Omental fat pad (tissue), 4 donors: ENCODE results near the gene MED9. TPM values are rescaled to one million over a fixed set of nuclear protein-coding genes. Genes with fewer than 3 reads are reported as not detected.
"Not testable (repeated sequence)": the region's sequence is repeated elsewhere in the genome, so short reads cannot be mapped to it uniquely, and the experiment has no call there.

Source experiments
- ATAC-seq: fragments of 150-250 bp; one replicate; pipeline ENCODE4 v1.9.1; 2016; ENCODE audit warnings: mild to moderate bottlenecking, moderate library complexity; ENCODE audit not compliant: low FRiP score
- DNase-seq: peaks from one replicate; pipeline ENCODE4 v3.0.0-alpha.2; 2019; ENCODE audit warnings: low spot score
- CTCF ChIP-seq, 3 donors: fragments of 450-650 bp; IDR thresholded peaks; one replicate each; pipeline ENCODE4 v1.5.1; 2016 to 2017; ENCODE audit warnings: antibody characterized with exemption in 3 of 3, mild to moderate bottlenecking in 3 of 3, moderate library complexity in 2 of 3
- total RNA-seq, 4 donors: library from RNA; depleted of rRNA; stranded (reverse); fragments of >200 nt; gene quantifications; one replicate each; pipeline ENCODE4 v1.1.0, GENCODE V29; 2016

MED9 gene
- total RNA-seq, 4 donors from 2014 or later = 11.5 to 26.2 (median 16.2) TPM

GRCh38 chr17:17455173-17455572 is 21.6 kb upstream of the MED9 start:
- DNase-seq (no peak), ATAC-seq (no peak)
- TF ChIP-seq CTCF (IDR thresholded peaks at IDR 0.05) = no peak

- no peak for DNase-seq
- TF ChIP-seq CTCF (IDR thresholded peaks at IDR 0.05) = no peak
- ATAC-seq = no peak
Observed at GRCh38 chr17:17456251-17456650, 20.5 kb upstream of the MED9 start.

- no peak for TF ChIP-seq CTCF (IDR thresholded peaks at IDR 0.05)
- ATAC-seq (no peak), DNase-seq (no peak)
Observed at GRCh38 chr17:17457680-17458079, 19.1 kb upstream of the MED9 start.

GRCh38 chr17:17460038-17460437 is 16.8 kb upstream of the MED9 start:
- DNase-seq = no peak
- no peak for ATAC-seq
- TF ChIP-seq CTCF (IDR thresholded peaks at IDR 0.05) = no peak

GRCh38 chr17:17462048-17462824 is 14.6 kb upstream of the MED9 start:
- no peak for TF ChIP-seq CTCF (IDR thresholded peaks at IDR 0.05)
- DNase-seq = no peak
- no peak for ATAC-seq

- ATAC-seq = no peak
- no peak for TF ChIP-seq CTCF (IDR thresholded peaks at IDR 0.05)
Observed at GRCh38 chr17:17463821-17464220, 13.0 kb upstream of the MED9 start.

GRCh38 chr17:17465878-17466277 is 10.9 kb upstream of the MED9 start:
- ATAC-seq, DNase-seq: not testable (repeated sequence)

More at GRCh38 chr17:17463821-17464220, 13.0 kb upstream of the MED9 start:
- DNase-seq = no peak
